NCI-H2227 treated with DMSO at 0.1 percent for 48 hours (cell line): ENCODE measurements around the gene TNFSF12.

Experiments
- DNase-seq: peaks from one replicate; lab custom pipeline; 2025; lab: John Stamatoyannopoulos, UW

Gene TNFSF12

GRCh38 chr17:7544911-7545310, 3.9 kb upstream of the TNFSF12 start:
- DNase-seq: no peak

GRCh38 chr17:7549401-7550055, 670 bp downstream of the TNFSF12 start:
- DNase-seq: no peak

GRCh38 chr17:7550344-7550743, 1.5 kb downstream of the TNFSF12 start:
- no peak for DNase-seq

GRCh38 chr17:7551396-7551795, 2.5 kb downstream of the TNFSF12 start:
- no peak for DNase-seq

GRCh38 chr17:7552621-7553051, 3.8 kb downstream of the TNFSF12 start:
- DNase-seq: no peak

- no peak for DNase-seq
These were observed 4.5 kb downstream of the TNFSF12 start for GRCh38 chr17:7553356-7553755.

GRCh38 chr17:7555320-7555948, 6.6 kb downstream of the TNFSF12 start:
- no peak for DNase-seq

- DNase-seq: no peak
These were observed 7.8 kb downstream of the TNFSF12 start for GRCh38 chr17:7556627-7557026.

- DNase-seq: no peak
These were observed 8.4 kb downstream of the TNFSF12 start for GRCh38 chr17:7557147-7557764.

- DNase-seq: peak; percentile 34
These were observed 9.1 kb downstream of the TNFSF12 start for GRCh38 chr17:7557775-7558543.

GRCh38 chr17:7558544-7559319, 9.9 kb downstream of the TNFSF12 start, which contains the start of gene TNFSF13:
Gene TNFSF13 (plus strand): TSS chr17:7558750. CDS start chr17:7559040, 290 bp downstream.
- DNase-seq: no peak

- no peak for DNase-seq
These were observed 10.7 kb downstream of the TNFSF12 start for GRCh38 chr17:7559320-7560171.

- DNase-seq: peak; percentile 42
These were observed 11.5 kb downstream of the TNFSF12 start for GRCh38 chr17:7560172-7561027.

- DNase-seq: peak; percentile 78
These were observed 12.2 kb downstream of the TNFSF12 start for GRCh38 chr17:7561028-7561575.

- DNase-seq: peak; percentile 65
These were observed 12.8 kb downstream of the TNFSF12 start, which contains the start of gene SENP3 for GRCh38 chr17:7561589-7562207. Gene SENP3 (plus strand): TSS chr17:7561919. CDS start chr17:7563077, 1,158 bp downstream.

GRCh38 chr17:7562208-7562605, 13.3 kb downstream of the TNFSF12 start:
- no peak for DNase-seq

GRCh38 chr17:7563115-7563869, 14.4 kb downstream of the TNFSF12 start:
- no peak for DNase-seq

- DNase-seq: no peak
These were observed 20.7 kb downstream of the TNFSF12 start for GRCh38 chr17:7569571-7569970.
